Endothelial cell of umbilical vein (primary cell): Measurements from ENCODE around the gene XPO5. TPM values are rescaled to one million over a fixed set of nuclear protein-coding genes. Genes with fewer than 3 reads are reported as not detected.

Source experiments
- BruUV-seq: library from RNA; stranded (reverse); fragments of 400-500 nt; replicated peaks from 2 replicates; lab custom pipeline; 2021; lab: Mats Ljungman, UMichigan
- CTCF ChIA-PET: fragments of 300-600, 350-600 bp; sonication (Branson Sonifier 250); formaldehyde crosslinking; loops from one replicate; lab custom pipeline; 2021; ENCODE audit warnings: antibody characterized with exemption, inconsistent platforms; lab: Charles Lee
- POLR2A ChIA-PET: fragments of 300-600, 350-600 bp; sonication (Branson Sonifier 250); formaldehyde crosslinking; loops from one replicate; lab custom pipeline; 2021; ENCODE audit warnings: antibody characterized with exemption, inconsistent platforms; lab: Charles Lee
- DNase-seq: peaks from one replicate; pipeline ENCODE4 v3.0.0-alpha.2; 2011; ENCODE audit warnings: low read depth, low spot score
- FAIRE-seq: peaks from 2 replicates; lab custom pipeline; 2011; peaks lifted over from hg19 to GRCh38; lab: Jason Lieb, UNC
- H2AFZ ChIP-seq: 2 replicates; pipeline ENCODE4 v1.6.0; 2012; ENCODE audit warnings: low read depth, low read length, control low read depth, inconsistent platforms
- H3K27ac ChIP-seq: 2 replicates; pipeline ENCODE4 v1.5.1; 2011; ENCODE audit warnings: low read depth, mild to moderate bottlenecking, control low read depth, low read length, moderate library complexity; ENCODE audit not compliant: insufficient read depth
- H3K27me3 ChIP-seq, 2 experiments: 2 replicates each; pipeline versions ENCODE4 v1.6.0 to v1.6.1; 2011; ENCODE audit warnings: low read length in 2 of 2, mixed read lengths in 1 of 2; ENCODE audit not compliant: control insufficient read depth in 2 of 2, insufficient read depth in 2 of 2
- H3K36me3 ChIP-seq, 2 experiments: 2 replicates in 1 of 2; 3 replicates in 1 of 2; pipeline ENCODE4 v1.5.1; 2011; ENCODE audit warnings: low read length in 2 of 2, mild to moderate bottlenecking in 1 of 2, moderate library complexity in 1 of 2; ENCODE audit not compliant: control insufficient read depth in 2 of 2, insufficient read depth in 2 of 2; ENCODE audit errors: extremely low read depth in 1 of 2
- H3K4me1 ChIP-seq: 3 replicates; pipeline ENCODE4 v1.5.1; 2011; ENCODE audit warnings: mild to moderate bottlenecking, low read length; ENCODE audit not compliant: control insufficient read depth, insufficient read depth; ENCODE audit errors: extremely low read depth
- H3K4me2 ChIP-seq: 2 replicates; pipeline ENCODE4 v1.6.1; 2011; ENCODE audit warnings: low read length, control low read depth, mixed read lengths; ENCODE audit not compliant: insufficient read depth
- H3K4me3 ChIP-seq, 3 experiments: fragments of 200-600 bp in 1 of 3; sonication (generic), shearing (Covaris generic) in 1 of 3; replicated peaks in 1 of 3; 2 replicates each; pipeline ENCODE4 v1.5.1; 2011 to 2016; ENCODE audit warnings: control low read depth in 3 of 3, low read length in 3 of 3, mild to moderate bottlenecking in 2 of 3, inconsistent platforms in 1 of 3, low read depth in 1 of 3, moderate library complexity in 1 of 3; ENCODE audit not compliant: insufficient read depth in 1 of 3
- H3K79me2 ChIP-seq: 2 replicates; pipeline ENCODE4 v1.6.0; 2012; ENCODE audit warnings: low read length, inconsistent platforms; ENCODE audit not compliant: control insufficient read depth, insufficient read depth
- H3K9ac ChIP-seq: replicated peaks from 2 replicates; pipeline ENCODE3; 2011; ENCODE audit warnings: low read length, control low read depth; ENCODE audit not compliant: insufficient read depth; ENCODE audit errors: extremely low read depth
- H3K9me1 ChIP-seq: replicated peaks from 3 replicates; pipeline ENCODE4 v1.6.0; 2011; ENCODE audit warnings: mild to moderate bottlenecking, low read length; ENCODE audit not compliant: control insufficient read depth, insufficient read depth; ENCODE audit errors: extremely low read depth
- H3K9me3 ChIP-seq: replicated peaks from 2 replicates; pipeline ENCODE4 v1.5.1; 2012; ENCODE audit warnings: low read length, inconsistent platforms; ENCODE audit not compliant: control insufficient read depth, insufficient read depth
- H4K20me1 ChIP-seq: replicated peaks from 2 replicates; pipeline ENCODE3; 2011; ENCODE audit warnings: mild to moderate bottlenecking, low read length; ENCODE audit not compliant: control insufficient read depth, insufficient read depth; ENCODE audit errors: extremely low read depth
- EZH2 ChIP-seq: IDR thresholded peaks from 2 replicates; pipeline ENCODE4 v1.6.1; 2012; ENCODE audit warnings: borderline replicate concordance, low read depth, mild to moderate bottlenecking, moderate library complexity, low read length, inconsistent platforms; ENCODE audit not compliant: severe bottlenecking
- FOS ChIP-seq: IDR thresholded peaks from 2 replicates; pipeline ENCODE4 v1.6.1; 2011; ENCODE audit warnings: mild to moderate bottlenecking, low read length, moderate library complexity, borderline replicate concordance; ENCODE audit not compliant: insufficient read depth
- GATA2 ChIP-seq: IDR thresholded peaks from 2 replicates; pipeline ENCODE4 v1.7.0; 2011; ENCODE audit warnings: low read depth, mild to moderate bottlenecking, moderate library complexity, mixed read lengths, low read length; ENCODE audit not compliant: insufficient read length, insufficient read depth
- JUN ChIP-seq: IDR thresholded peaks from 2 replicates; pipeline ENCODE4 v1.6.1; 2011; ENCODE audit warnings: borderline replicate concordance, low read depth; ENCODE audit not compliant: insufficient read length, insufficient read depth
- MYC ChIP-seq: IDR thresholded peaks from one replicate; pipeline ENCODE4 v1.6.1; 2011; ENCODE audit warnings: mild to moderate bottlenecking, low read depth, low read length
- POLR2A ChIP-seq: IDR thresholded peaks from 2 replicates; pipeline ENCODE4 v1.6.1; 2012; ENCODE audit warnings: low read depth, mild to moderate bottlenecking, control low read depth, low read length
- POLR2AphosphoS5 ChIP-seq: IDR thresholded peaks from 2 replicates; pipeline ENCODE4 v1.6.1; 2012; ENCODE audit warnings: low read depth, mild to moderate bottlenecking, control low read depth, low read length, moderate library complexity; ENCODE audit not compliant: insufficient read depth
- dilution Hi-C: fragments of 300-500 bp; cut with MboI; formaldehyde crosslinking; loops from one replicate; pipeline ENCODE4 v1.15.0; 2019; ENCODE audit warnings: low sequenced_read_pairs; ENCODE audit not compliant: extremely low pct_ligation_motif_present
- intact Hi-C: fragments of 100-400 bp; cut with micrococcal nuclease; formaldehyde crosslinking; loops from one replicate; pipeline ENCODE4 v1.10.0; 2022
- polyA plus RNA-seq, 4 experiments: library from polyadenylated mRNA; depleted of rRNA in 3 of 4; stranded (reverse) in 3 of 4; unstranded in 1 of 4; fragments of >200 nt; gene quantifications; 2 replicates each; pipeline versions ENCODE4 v1.2.1 to v1.2.3, GENCODE V29; 2011 to 2012; ENCODE audit warnings: missing spikeins in 1 of 4
- total RNA-seq: library from RNA; stranded (reverse); gene quantifications from 2 replicates; pipeline ENCODE4 v1.2.3, GENCODE V29; 2021
- TF ChIP-seq, protein P1 (sequence below): IDR thresholded peaks from 2 replicates; pipeline ENCODE4 v1.6.1; 2011; ENCODE audit not compliant: insufficient read depth, insufficient read length
- TF ChIP-seq, protein P2 (sequence below), 2 donors: IDR thresholded peaks; 1 replicate in 1 of 2; 2 replicates in 1 of 2; pipeline ENCODE4 v1.5.1; 2011; ENCODE audit warnings: low read length in 2 of 2, mild to moderate bottlenecking in 2 of 2, moderate library complexity in 2 of 2, control low read depth in 1 of 2, inconsistent platforms in 1 of 2, low read depth in 1 of 2; ENCODE audit not compliant: insufficient read depth in 1 of 2; ENCODE audit errors: extremely low read depth in 1 of 2

The XPO5 gene
- total and polyA plus RNA-seq, 2 donors (not counting 3 experiments of a cell fraction or from before 2014, with no cell fraction given): 28.4 to 50.0 TPM

DNA sequence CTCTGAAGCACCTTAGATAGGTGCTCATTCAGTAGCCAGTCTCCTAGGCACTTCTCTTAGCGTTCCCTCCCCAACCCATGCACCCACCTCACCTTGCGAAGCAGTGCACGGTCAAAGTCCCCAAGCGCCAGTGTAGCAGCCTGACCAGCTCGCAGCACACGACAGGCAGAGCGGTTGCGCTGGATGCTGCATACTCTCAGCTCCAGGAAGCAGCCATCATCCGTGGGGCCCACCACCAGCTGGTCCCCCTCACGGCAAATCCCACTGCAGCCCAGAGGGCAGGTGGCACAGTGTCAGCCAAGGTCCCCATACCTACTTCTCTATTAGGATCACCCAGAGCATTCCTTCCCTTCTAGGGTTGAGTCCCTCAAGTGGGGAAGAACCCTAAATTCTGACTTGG lies 46.7 kb upstream of the XPO5 start:
- TF ChIP-seq FOS: no peak
- TF ChIP-seq JUN: no peak
- no peak for TF ChIP-seq EZH2
- TF ChIP-seq GATA2: no peak
- TF ChIP-seq POLR2A: no peak
- TF ChIP-seq, protein P1, sequence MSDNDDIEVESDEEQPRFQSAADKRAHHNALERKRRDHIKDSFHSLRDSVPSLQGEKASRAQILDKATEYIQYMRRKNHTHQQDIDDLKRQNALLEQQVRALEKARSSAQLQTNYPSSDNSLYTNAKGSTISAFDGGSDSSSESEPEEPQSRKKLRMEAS: no peak
- TF ChIP-seq MYC: no peak
- TF ChIP-seq POLR2AphosphoS5: no peak
- H3K27me3 ChIP-seq: no peaks in the 10 kb centered on the region
- FAIRE-seq (no peak), DNase-seq (no peak)
- intact Hi-C loops: no loop called here
- POLR2A ChIA-PET: interaction anchor here (0.6 kb wide), 1 partner anchor 36 kb away, joined by 3 read pairs; no protein-coding TSS in a partner anchor
- peaks cover 13% of the 10 kb centered on the region for H3K4me1 ChIP-seq
- no peak overlapping the region for H2AFZ ChIP-seq
- dilution Hi-C loops: no loop called here
- BruUV-seq: no TSS peak
- H3K9me3 ChIP-seq: no peaks in the 10 kb centered on the region
- H3K36me3 ChIP-seq: peaks cover 16 to 45% of the 10 kb centered on the region in 2 experiments
- no peak overlapping the region for H3K9ac ChIP-seq
- H3K4me3 ChIP-seq: no peak overlapping the region
- H3K79me2 ChIP-seq: peaks cover 17% of the 10 kb centered on the region
- H3K9me1 ChIP-seq: no peaks in the 10 kb centered on the region
- H3K27ac ChIP-seq: no peak overlapping the region
- no peak overlapping the region for H3K4me2 ChIP-seq
- CTCF ChIA-PET: interaction anchor here (1.0 kb wide), 1 partner anchor 14 kb away, joined by 3 read pairs; no protein-coding TSS in a partner anchor
- H4K20me1 ChIP-seq: no peaks in the 10 kb centered on the region

DNA sequence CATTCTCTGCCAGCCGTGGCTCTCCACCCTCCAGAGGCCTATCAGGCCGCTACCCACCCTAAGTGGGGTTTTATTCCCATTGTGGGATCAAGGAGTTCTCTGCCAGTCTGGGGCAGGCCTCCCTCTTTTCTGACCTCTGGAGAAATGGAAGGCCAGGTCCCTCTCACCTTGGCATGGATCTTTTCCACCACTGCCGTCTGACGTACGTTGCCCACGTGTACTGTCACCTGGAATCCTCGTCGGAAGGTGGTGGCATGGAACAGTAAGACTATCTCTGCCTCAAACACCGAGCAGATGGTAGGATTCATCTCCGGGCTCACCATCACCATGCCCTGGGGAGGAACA lies 46.0 kb upstream of the XPO5 start:
- intact Hi-C loops (no loop called here), dilution Hi-C loops (no loop called here)
- TF ChIP-seq, protein P2, sequence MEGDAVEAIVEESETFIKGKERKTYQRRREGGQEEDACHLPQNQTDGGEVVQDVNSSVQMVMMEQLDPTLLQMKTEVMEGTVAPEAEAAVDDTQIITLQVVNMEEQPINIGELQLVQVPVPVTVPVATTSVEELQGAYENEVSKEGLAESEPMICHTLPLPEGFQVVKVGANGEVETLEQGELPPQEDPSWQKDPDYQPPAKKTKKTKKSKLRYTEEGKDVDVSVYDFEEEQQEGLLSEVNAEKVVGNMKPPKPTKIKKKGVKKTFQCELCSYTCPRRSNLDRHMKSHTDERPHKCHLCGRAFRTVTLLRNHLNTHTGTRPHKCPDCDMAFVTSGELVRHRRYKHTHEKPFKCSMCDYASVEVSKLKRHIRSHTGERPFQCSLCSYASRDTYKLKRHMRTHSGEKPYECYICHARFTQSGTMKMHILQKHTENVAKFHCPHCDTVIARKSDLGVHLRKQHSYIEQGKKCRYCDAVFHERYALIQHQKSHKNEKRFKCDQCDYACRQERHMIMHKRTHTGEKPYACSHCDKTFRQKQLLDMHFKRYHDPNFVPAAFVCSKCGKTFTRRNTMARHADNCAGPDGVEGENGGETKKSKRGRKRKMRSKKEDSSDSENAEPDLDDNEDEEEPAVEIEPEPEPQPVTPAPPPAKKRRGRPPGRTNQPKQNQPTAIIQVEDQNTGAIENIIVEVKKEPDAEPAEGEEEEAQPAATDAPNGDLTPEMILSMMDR (IDR thresholded peaks at IDR 0.05; ENCODE audit: extremely low read depth in 1 of 2, insufficient read depth in 1 of 2, low read depth in 1 of 2, low read length in 2 of 2): no peak
- TF ChIP-seq MYC: no peak
- Histone ChIP-seq H3K36me3 (peaks cover 16 to 45% of the 10 kb centered on the region in 2 experiments), H3K4me3 (no peak overlapping the region), H3K27me3 (no peaks in the 10 kb centered on the region), H3K9me3 (no peaks in the 10 kb centered on the region), H4K20me1 (no peaks in the 10 kb centered on the region), H3K79me2 (peaks cover 11% of the 10 kb centered on the region), H2AFZ (no peak overlapping the region), H3K9me1 (no peaks in the 10 kb centered on the region), H3K4me1 (peaks cover 6% of the 10 kb centered on the region), H3K27ac (no peak overlapping the region), H3K4me2 (no peak overlapping the region), H3K9ac (no peak overlapping the region)
- BruUV-seq: no TSS peak
- ChIA-PET POLR2A (no interaction called here), CTCF (no interaction called here)
- no peak for DNase-seq
- FAIRE-seq: no peak
